ENCODE results near the gene INPP4B. TPM values are rescaled to one million over a fixed set of nuclear protein-coding genes. Genes with fewer than 3 reads are reported as not detected.

The INPP4B gene
- total RNA-seq, 1 experiment from 2014 or later, result 114 TPM

DNA sequence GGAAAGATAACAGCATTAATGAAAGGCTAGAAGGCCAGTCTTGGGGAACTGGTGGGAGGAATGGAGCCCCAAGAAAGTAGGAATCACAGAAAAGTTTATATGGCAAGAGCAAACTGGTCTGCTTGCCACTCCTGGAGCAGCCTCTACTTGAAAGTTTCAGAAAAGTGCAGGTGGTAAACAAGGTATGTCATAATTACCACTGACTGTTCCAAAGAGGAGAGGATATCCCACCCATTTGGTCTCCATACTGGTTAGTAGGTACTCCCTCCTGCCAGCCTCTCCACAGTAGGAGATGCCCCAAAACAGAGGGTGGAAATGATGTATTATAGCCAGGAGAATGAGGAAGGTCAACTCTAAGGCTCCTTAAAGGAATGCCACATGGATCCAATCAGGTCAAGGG, 145.1 kb downstream of the INPP4B start:
- no peaks in the 10 kb centered on the region for H3K9me3 Mint-ChIP-seq (ENCODE audit: low read depth, unreplicated experiment)
- no peak overlapping the region for H3K27ac Mint-ChIP-seq (ENCODE audit: unreplicated experiment)
- H3K4me3 Mint-ChIP-seq (ENCODE audit: low read depth, unreplicated experiment), result no peak overlapping the region
- CTCF ChIA-PET, result no interaction called here
- no TSS peak for BruUV-seq (replicated peaks)
- intact Hi-C loops (cut with micrococcal nuclease; ENCODE audit: unreplicated experiment), result no loop called here
- H3K4me1 Mint-ChIP-seq (ENCODE audit: low read depth, unreplicated experiment), result peaks cover 16% of the 10 kb centered on the region
- DNase-seq, result no peak
- H3K36me3 Mint-ChIP-seq (ENCODE audit: insufficient read depth, unreplicated experiment), result no peaks in the 10 kb centered on the region
- no peaks in the 10 kb centered on the region for H3K27me3 Mint-ChIP-seq (ENCODE audit: unreplicated experiment)
- TF ChIP-seq, protein P1, sequence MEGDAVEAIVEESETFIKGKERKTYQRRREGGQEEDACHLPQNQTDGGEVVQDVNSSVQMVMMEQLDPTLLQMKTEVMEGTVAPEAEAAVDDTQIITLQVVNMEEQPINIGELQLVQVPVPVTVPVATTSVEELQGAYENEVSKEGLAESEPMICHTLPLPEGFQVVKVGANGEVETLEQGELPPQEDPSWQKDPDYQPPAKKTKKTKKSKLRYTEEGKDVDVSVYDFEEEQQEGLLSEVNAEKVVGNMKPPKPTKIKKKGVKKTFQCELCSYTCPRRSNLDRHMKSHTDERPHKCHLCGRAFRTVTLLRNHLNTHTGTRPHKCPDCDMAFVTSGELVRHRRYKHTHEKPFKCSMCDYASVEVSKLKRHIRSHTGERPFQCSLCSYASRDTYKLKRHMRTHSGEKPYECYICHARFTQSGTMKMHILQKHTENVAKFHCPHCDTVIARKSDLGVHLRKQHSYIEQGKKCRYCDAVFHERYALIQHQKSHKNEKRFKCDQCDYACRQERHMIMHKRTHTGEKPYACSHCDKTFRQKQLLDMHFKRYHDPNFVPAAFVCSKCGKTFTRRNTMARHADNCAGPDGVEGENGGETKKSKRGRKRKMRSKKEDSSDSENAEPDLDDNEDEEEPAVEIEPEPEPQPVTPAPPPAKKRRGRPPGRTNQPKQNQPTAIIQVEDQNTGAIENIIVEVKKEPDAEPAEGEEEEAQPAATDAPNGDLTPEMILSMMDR (IDR thresholded peaks at IDR 0.05; ENCODE audit: unreplicated experiment), result no peak

DNA sequence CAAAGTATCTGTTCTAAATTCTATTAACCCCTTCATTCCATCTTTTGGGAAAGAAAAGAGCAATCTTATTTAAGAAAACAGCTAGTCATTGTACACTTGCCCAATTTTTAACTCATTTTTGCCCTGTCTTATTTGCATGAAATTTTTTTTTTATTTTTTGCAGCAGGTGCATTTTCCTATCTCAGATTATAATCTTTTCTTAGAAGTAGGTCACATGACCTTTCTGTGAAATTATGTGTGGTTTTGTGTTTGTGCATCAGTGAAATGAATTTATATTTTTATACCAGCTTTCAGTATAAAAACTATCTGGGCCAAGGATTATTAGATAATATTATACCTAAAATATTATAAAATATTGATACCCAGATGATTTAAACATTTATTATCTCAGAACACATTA, 145.6 kb downstream of the INPP4B start:
- no TSS peak for BruUV-seq (replicated peaks)
- H3K36me3 Mint-ChIP-seq (ENCODE audit: insufficient read depth, unreplicated experiment), result no peaks in the 10 kb centered on the region
- CTCF ChIA-PET, result no interaction called here

DNA sequence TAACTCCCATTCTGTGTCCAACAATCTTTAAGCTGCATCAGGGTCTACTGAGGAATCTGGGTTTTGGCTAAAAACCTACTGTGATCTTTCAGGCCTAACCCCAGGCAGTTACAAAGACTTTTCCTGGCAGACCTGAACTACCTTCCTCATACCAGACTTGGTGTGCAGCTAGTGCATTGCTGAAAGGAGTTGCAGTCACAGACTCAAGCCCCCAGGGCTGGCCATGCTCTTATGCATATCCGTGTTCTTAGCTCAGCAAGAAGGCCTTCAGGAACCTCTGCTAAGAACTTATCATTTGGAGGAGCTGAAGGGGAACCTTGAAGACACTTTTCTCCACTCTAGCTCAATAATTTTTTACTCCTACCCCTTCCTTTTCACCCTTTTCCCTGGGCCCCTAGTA, 147.5 kb downstream of the INPP4B start:
- Mint-ChIP-seq H3K36me3 (ENCODE audit: insufficient read depth, unreplicated experiment) (no peaks in the 10 kb centered on the region), H3K9me3 (ENCODE audit: low read depth, unreplicated experiment) (no peaks in the 10 kb centered on the region), H3K4me3 (ENCODE audit: low read depth, unreplicated experiment) (no peak overlapping the region), H3K27me3 (ENCODE audit: unreplicated experiment) (no peaks in the 10 kb centered on the region), H3K4me1 (ENCODE audit: low read depth, unreplicated experiment) (peaks cover 22% of the 10 kb centered on the region), H3K27ac (ENCODE audit: unreplicated experiment) (no peak overlapping the region)
- intact Hi-C loops (cut with micrococcal nuclease; ENCODE audit: unreplicated experiment), result no loop called here
- no TSS peak for BruUV-seq (replicated peaks)
- DNase-seq, result no peak
- CTCF ChIA-PET, result no interaction called here
- TF ChIP-seq, protein P1 (IDR thresholded peaks at IDR 0.05; ENCODE audit: unreplicated experiment), result no peak

More for the DNA sequence above, 145.6 kb downstream of the INPP4B start:
- TF ChIP-seq, protein P1 (IDR thresholded peaks at IDR 0.05; ENCODE audit: unreplicated experiment), result no peak
- no peak overlapping the region for H3K4me3 Mint-ChIP-seq (ENCODE audit: low read depth, unreplicated experiment)
- no peak for DNase-seq
- no peaks in the 10 kb centered on the region for H3K27me3 Mint-ChIP-seq (ENCODE audit: unreplicated experiment)
- no peaks in the 10 kb centered on the region for H3K9me3 Mint-ChIP-seq (ENCODE audit: low read depth, unreplicated experiment)
- H3K4me1 Mint-ChIP-seq (ENCODE audit: low read depth, unreplicated experiment), result peaks cover 21% of the 10 kb centered on the region
- intact Hi-C loops (cut with micrococcal nuclease; ENCODE audit: unreplicated experiment), result no loop called here
- H3K27ac Mint-ChIP-seq (ENCODE audit: unreplicated experiment), result no peak overlapping the region

DNA sequence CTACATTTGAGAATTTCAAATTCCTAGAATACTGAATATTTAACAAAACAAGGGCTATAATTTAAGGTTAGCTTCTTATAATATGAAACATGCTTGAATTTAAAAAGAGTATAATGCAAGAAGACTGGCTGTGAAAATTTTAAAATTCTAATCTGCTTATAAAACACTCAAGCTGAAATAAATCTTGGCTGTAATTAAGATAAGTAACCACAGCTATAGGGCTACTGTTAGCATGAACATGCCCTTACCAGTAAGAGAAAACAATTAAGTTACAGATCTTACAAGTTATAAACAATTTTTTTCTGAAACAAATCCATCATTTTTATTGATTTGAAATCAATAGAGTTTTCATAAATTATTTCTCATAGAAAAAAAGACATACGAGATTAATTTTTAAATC, 148.2 kb downstream of the INPP4B start:
- H3K27me3 Mint-ChIP-seq (ENCODE audit: unreplicated experiment), result no peaks in the 10 kb centered on the region

More for the DNA sequence above, 148.2 kb downstream of the INPP4B start:
- Mint-ChIP-seq H3K4me3 (ENCODE audit: low read depth, unreplicated experiment) (no peak overlapping the region), H3K27ac (ENCODE audit: unreplicated experiment) (no peak overlapping the region), H3K4me1 (ENCODE audit: low read depth, unreplicated experiment) (peaks cover 22% of the 10 kb centered on the region), H3K9me3 (ENCODE audit: low read depth, unreplicated experiment) (no peaks in the 10 kb centered on the region), H3K36me3 (ENCODE audit: insufficient read depth, unreplicated experiment) (no peaks in the 10 kb centered on the region)
- no TSS peak for BruUV-seq (replicated peaks)
- DNase-seq, result no peak
- intact Hi-C loops (cut with micrococcal nuclease; ENCODE audit: unreplicated experiment), result no loop called here
- TF ChIP-seq, protein P1 (IDR thresholded peaks at IDR 0.05; ENCODE audit: unreplicated experiment), result no peak
- CTCF ChIA-PET, result no interaction called here
